ENCODE results near the gene CPN1. TPM values are rescaled to one million over a fixed set of nuclear protein-coding genes. Genes with fewer than 3 reads are reported as not detected.

CPN1 gene
- total RNA-seq, 1 experiment from 2014 or later = 0.12 TPM

- Histone ChIP-seq H3K9me3 (ENCODE audit: control insufficient read depth in 1 of 2, insufficient read depth in 1 of 2, low read depth in 1 of 2, low read length in 2 of 2) (no peaks in the 10 kb centered on the region), H3K27me3 (ENCODE audit: insufficient read depth, low read length) (no peaks in the 10 kb centered on the region), H3K4me1 (ENCODE audit: control insufficient read depth in 1 of 2, insufficient read depth in 2 of 2, low read length in 2 of 2) (peaks cover 27 to 46% of the 10 kb centered on the region in 2 experiments), H3K36me3 (ENCODE audit: control insufficient read depth in 1 of 2, insufficient read depth in 2 of 2, low read length in 2 of 2) (no peaks in the 10 kb centered on the region), H3K4me2 (ENCODE audit: low read length) (peak within 1 kb of the TSS; percentile 95), H3K4me3 (replicated peaks in 1 of 2; ENCODE audit: low read depth in 1 of 2, low read length in 2 of 2) (peak within 1 kb of the TSS; percentile 78 to 93), H3K9me2 (ENCODE audit: insufficient read depth) (no peaks in the 10 kb centered on the region), H4K20me1 (ENCODE audit: insufficient read depth) (no peaks in the 10 kb centered on the region), H3K9ac (ENCODE audit: low read length) (peak within 1 kb of the TSS; percentile 84), H3K79me2 (ENCODE audit: insufficient read depth, low read length) (peaks cover 42% of the 10 kb centered on the region), H3K27ac (ENCODE audit: low read depth, low read length) (peak within 1 kb of the TSS; percentile 98), H2AFZ (ENCODE audit: low read depth, low read length, poor library complexity, severe bottlenecking) (peak within 1 kb of the TSS; percentile 95)
- BruUV-seq (replicated peaks) = no TSS peak
- peak; percentile 76 for ATAC-seq
- POLR2A ChIA-PET = interaction anchor here (1.6 kb wide), 1 partner anchor 11 kb away, joined by 4 read pairs; no protein-coding TSS in a partner anchor
- intact Hi-C loops (cut with micrococcal nuclease) = loop anchor here (1.0 to 5.0 kb wide), 3 partner anchors 103 to 230 kb away; no protein-coding TSS in a partner anchor
- TF ChIP-seq ZFX (IDR thresholded peaks at IDR 0.05) (peak; percentile 76), YY1 (IDR thresholded peaks at IDR 0.05; ENCODE audit: extremely low read depth, insufficient replicate concordance, low read depth, low read length) (peak; percentile 42), ATF3 (IDR thresholded peaks at IDR 0.05) (no peak), POLR2AphosphoS5 (IDR thresholded peaks at IDR 0.05; ENCODE audit: low read depth, low read length) (peak; percentile 90), CTCF (IDR thresholded peaks at IDR 0.05 in 2 of 3, conservative IDR thresholded peaks at IDR 0.05 in 1 of 3; ENCODE audit: borderline replicate concordance in 1 of 3, insufficient read depth in 1 of 3, low read depth in 2 of 3, low read length in 2 of 3) (peak in 2 of 3 experiments; percentile 54 to 56; a peak in 4 of 6 replicates), ZBTB33 (IDR thresholded peaks at IDR 0.05; ENCODE audit: extremely low read depth, insufficient replicate concordance, low read length) (peak; percentile 13)
- RAD21 ChIA-PET (ENCODE audit: low non-redundant PET in 1 of 2, low total read pairs in 2 of 2, uncharacterized antibody in 2 of 2, unreplicated experiment in 2 of 2) = interaction anchor here (1.0 to 1.9 kb wide), 3 partner anchors 35 to 164 kb away, joined by 3 to 5 read pairs (median 3); no protein-coding TSS in a partner anchor
- peak; percentile 63 for DNase-seq (ENCODE audit: low read depth, low spot score)
- CTCF ChIA-PET = interaction anchor here (0.6 to 6.5 kb wide), 17 partner anchors 9 to 225 kb away, joined by 3 to 26 read pairs (median 5); no protein-coding TSS in a partner anchor
Measured at GRCh38 chr10:100009793-100010676, 71.6 kb downstream of the CPN1 start, which contains the start of gene DNMBP. Gene DNMBP, minus strand, starts transcription at chr10:100009947. Its CDS starts 37,823 bp downstream, at chr10:99972124.
